Heart left ventricle (tissue), 13 donors: ENCODE data around the gene CYP4A22.

Experiments
- CTCF ChIP-seq, 12 donors: fragments of 200-600 bp; sonication (generic) in 4 of 12; IDR thresholded peaks; one replicate each; pipeline versions ENCODE4 v1.5.0 to v1.8.0; 2018 to 2022; ENCODE audit warnings: antibody characterized with exemption in 12 of 12, mild to moderate bottlenecking in 5 of 12
- POLR2A ChIP-seq, 2 donors: fragments of 450-650 bp; IDR thresholded peaks; one replicate each; pipeline ENCODE4 v1.6.1; 2017; ENCODE audit warnings: antibody characterized with exemption in 2 of 2, mild to moderate bottlenecking in 2 of 2, moderate library complexity in 2 of 2
- donor health status: ischemic (EF 13 %, LVEDD 7.1; RV severe dilation, severe dysfunction).
- donor health status: DM: no; HTN: yes; CAD: no.
- donor health status: DM: no; HTN: no; CAD: no.
- donor health status: ischemic (EF 25% LVEDD 6.9; RV normal size, moderate dysfunction).
- donor health status: ischemic (EF 25% LVEDD 5.7; RV mildly dilated, moderate dysfunction).
- donor health status: ischemic (EF 35%, LVEDD 5.7; RV mildly dilated, moderate dysfunction).
- donor health status: nonischemic (EF 11% LVEDD 7.7; RV severe dilation, severe dysfunction).
- donor health status: DM: yes; HTN: yes; CAD: no.
- donor health status: PGD.
- donor health status: ischemic (EF 29% LVEDD 5.4; RV normal size, mild dysfunction).
- donor health status: nonischemic (EF 23%, LVEDD 6.1; RV moderate dilation, normal function).

- no peak for TF ChIP-seq CTCF (IDR thresholded peaks at IDR 0.05)
- no peak for TF ChIP-seq POLR2A (IDR thresholded peaks at IDR 0.05)
Observed at GRCh38 chr1:47178020-47178419, 40.8 kb downstream of the CYP4A22 start.
